NT2/D1 (cell line): ENCODE data around the gene DPEP2.

Source experiments
- SUZ12 ChIP-seq: IDR thresholded peaks from 2 replicates; pipeline ENCODE4 v1.6.1; 2011; ENCODE audit not compliant: insufficient read length, insufficient read depth; ENCODE audit errors: extremely low read depth
- YY1 ChIP-seq: IDR thresholded peaks from 2 replicates; pipeline ENCODE4 v1.6.1; 2011; ENCODE audit not compliant: insufficient read length, insufficient read depth
- ZNF274 ChIP-seq: IDR thresholded peaks from 2 replicates; pipeline ENCODE4 v1.6.1; 2011; ENCODE audit warnings: mild to moderate bottlenecking, low read depth, low read length

GRCh38 chr16:67942510-67943255 lies 56.6 kb downstream of the DPEP2 start:
- TF ChIP-seq ZNF274 (no peak), SUZ12 (no peak), YY1 (no peak)
